Fibroblast of lung (primary cell): ENCODE results near the gene EEFSEC. TPM values are rescaled to one million over a fixed set of nuclear protein-coding genes. Genes with fewer than 3 reads are reported as not detected.
A peak's percentile ranks its signal among the peaks of the same experiment; 100 is the strongest.

Source experiments
- DNase-seq, 2 donors: peaks; one replicate each; pipeline versions ENCODE4 v3.0.0 to v3.0.0-alpha.2; 2010; ENCODE audit warnings: low read depth in 2 of 2
- H2AFZ ChIP-seq: 2 replicates; pipeline ENCODE4 v1.5.1; 2012; ENCODE audit warnings: low read length, control low read depth, inconsistent platforms
- H3K27ac ChIP-seq: 2 replicates; pipeline ENCODE4 v1.5.1; 2011; ENCODE audit warnings: low read length, control low read depth; ENCODE audit not compliant: insufficient read depth
- H3K27me3 ChIP-seq: 2 replicates; pipeline ENCODE4 v1.5.1; 2011; ENCODE audit warnings: mild to moderate bottlenecking, low read length; ENCODE audit not compliant: control insufficient read depth, insufficient read depth
- H3K36me3 ChIP-seq: 2 replicates; pipeline ENCODE4 v1.5.1; 2011; ENCODE audit warnings: low read length; ENCODE audit not compliant: control insufficient read depth, insufficient read depth
- H3K4me1 ChIP-seq: 2 replicates; pipeline ENCODE4 v1.5.1; 2011; ENCODE audit warnings: low read length; ENCODE audit not compliant: control insufficient read depth, insufficient read depth; ENCODE audit errors: extremely low read depth
- H3K4me2 ChIP-seq: 2 replicates; pipeline ENCODE4 v1.5.1; 2011; ENCODE audit warnings: low read length, control low read depth; ENCODE audit not compliant: insufficient read depth; ENCODE audit errors: extremely low read depth
- H3K4me3 ChIP-seq, 4 experiments: fragments of 200-600 bp in 1 of 4; sonication (generic) in 1 of 4; replicated peaks in 1 of 4; 2 replicates each; pipeline ENCODE4 v1.5.1; 2011 to 2016; ENCODE audit warnings: low read length in 4 of 4, low read depth in 3 of 4, mild to moderate bottlenecking in 3 of 4, control low read depth in 2 of 4, inconsistent platforms in 1 of 4, mixed read lengths in 1 of 4; ENCODE audit not compliant: insufficient read depth in 1 of 4; ENCODE audit errors: control extremely low read depth in 1 of 4
- H3K79me2 ChIP-seq: 2 replicates; pipeline ENCODE4 v1.5.1; 2012; ENCODE audit warnings: mild to moderate bottlenecking, low read length, inconsistent platforms; ENCODE audit not compliant: control insufficient read depth, insufficient read depth
- H3K9ac ChIP-seq: 2 replicates; pipeline ENCODE4 v1.5.1; 2011; ENCODE audit warnings: mild to moderate bottlenecking, low read length, control low read depth; ENCODE audit not compliant: insufficient read depth
- H3K9me3 ChIP-seq: 2 replicates; pipeline ENCODE4 v1.5.1; 2012; ENCODE audit warnings: low read depth, low read length; ENCODE audit not compliant: control insufficient read depth, insufficient read depth
- H4K20me1 ChIP-seq: 2 replicates; pipeline ENCODE4 v1.5.1; 2011; ENCODE audit warnings: low read length; ENCODE audit not compliant: control insufficient read depth, insufficient read depth; ENCODE audit errors: extremely low read depth
- CTCF ChIP-seq, 2 donors: IDR thresholded peaks in 1 of 2; conservative IDR thresholded peaks in 1 of 2; 1 replicate in 1 of 2; 2 replicates in 1 of 2; pipeline ENCODE4 v1.5.1; 2011 to 2012; ENCODE audit warnings: low read length in 2 of 2, control low read depth in 1 of 2, inconsistent platforms in 1 of 2, low read depth in 1 of 2, mild to moderate bottlenecking in 1 of 2
- EZH2 ChIP-seq: IDR thresholded peaks from 2 replicates; pipeline ENCODE4 v1.5.1; 2012; ENCODE audit warnings: low read length, control low read depth, mild to moderate bottlenecking; ENCODE audit errors: missing control alignments
- polyA plus RNA-seq, 2 donors: library from polyadenylated mRNA; depleted of rRNA in 1 of 2; stranded (reverse) in 1 of 2; unstranded in 1 of 2; fragments of >200 nt; gene quantifications; 2 replicates each; pipeline ENCODE4 v1.2.1, GENCODE V29; 2011 to 2012; ENCODE audit warnings: missing spikeins in 1 of 2
- total RNA-seq: library from RNA; depleted of rRNA; stranded (reverse); fragments of >200 nt; gene quantifications from 2 replicates; pipeline ENCODE4 v1.2.1, GENCODE V29; 2014

Gene EEFSEC
- total and polyA plus RNA-seq, 2 donors (not counting 1 experiment from before 2014, with no cell fraction given): 2.6 to 5.0 TPM

GRCh38 chr3:128431803-128432300 lies 278.6 kb downstream of the EEFSEC start:
- H3K36me3 ChIP-seq: no peaks in the 10 kb centered on the region
- no peaks in the 10 kb centered on the region for H3K79me2 ChIP-seq
- no peak overlapping the region for H3K4me3 ChIP-seq
- H3K4me2 ChIP-seq: no peak overlapping the region
- no peaks in the 10 kb centered on the region for H3K9me3 ChIP-seq
- peaks cover 45% of the 10 kb centered on the region for H3K27me3 ChIP-seq
- H3K27ac ChIP-seq: no peak overlapping the region
- no peaks in the 10 kb centered on the region for H3K4me1 ChIP-seq
- no peak for TF ChIP-seq CTCF (conservative IDR thresholded peaks at IDR 0.05 in 1 of 2, IDR thresholded peaks at IDR 0.05 in 1 of 2; ENCODE audit: low read depth in 1 of 2, low read length in 2 of 2)
- no peak for TF ChIP-seq EZH2
- H2AFZ ChIP-seq: no peak overlapping the region
- no peak for DNase-seq
- no peaks in the 10 kb centered on the region for H4K20me1 ChIP-seq
- H3K9ac ChIP-seq: no peak overlapping the region

DNA sequence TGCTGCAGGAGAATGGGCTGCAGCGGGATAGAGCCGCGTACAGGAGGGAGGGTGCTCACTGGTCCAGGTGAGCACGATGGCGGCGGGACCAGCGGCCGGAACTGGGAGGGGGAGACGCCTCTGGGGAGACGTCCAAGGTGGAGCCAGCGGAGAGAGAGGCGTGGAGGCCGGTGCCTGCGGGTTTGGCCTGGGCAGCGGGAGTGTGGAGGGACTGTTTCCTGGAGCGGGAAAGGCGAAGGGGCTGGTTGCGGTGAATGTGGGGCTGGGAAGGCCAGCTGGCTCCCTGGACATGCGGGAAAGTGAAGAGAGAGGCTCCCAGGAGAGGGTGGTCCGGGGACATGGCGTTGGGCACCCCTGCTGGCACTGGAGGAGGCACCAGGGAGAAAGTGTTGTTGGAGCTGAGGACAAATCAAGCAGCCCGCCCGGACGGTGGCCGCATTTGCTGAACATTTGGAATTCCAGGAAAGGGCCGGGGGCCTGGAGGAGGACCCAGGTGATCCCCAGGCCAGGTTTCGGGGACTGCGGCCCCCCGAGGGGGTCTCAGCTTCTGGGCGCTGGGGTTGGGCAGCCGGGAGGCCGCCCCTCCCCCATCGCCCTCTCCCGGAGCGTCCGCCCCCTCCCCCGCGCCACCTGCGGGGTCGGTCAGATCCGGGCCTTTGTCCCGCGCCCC lies 279.2 kb downstream of the EEFSEC start:
- Histone ChIP-seq H3K27ac (no peak overlapping the region), H3K9ac (no peak overlapping the region), H3K9me3 (no peaks in the 10 kb centered on the region), H3K27me3 (peaks cover 45% of the 10 kb centered on the region), H3K79me2 (no peaks in the 10 kb centered on the region), H3K36me3 (no peaks in the 10 kb centered on the region), H4K20me1 (no peaks in the 10 kb centered on the region), H3K4me3 (peak overlapping the region in 1 of 4 experiments; percentile 2), H2AFZ (no peak overlapping the region), H3K4me2 (no peak overlapping the region), H3K4me1 (no peaks in the 10 kb centered on the region)
- no peak for DNase-seq
- TF ChIP-seq EZH2 (peak; percentile 78), CTCF (conservative IDR thresholded peaks at IDR 0.05 in 1 of 2, IDR thresholded peaks at IDR 0.05 in 1 of 2; ENCODE audit: low read depth in 1 of 2, low read length in 2 of 2) (no peak)

GRCh38 chr3:128432971-128433836 lies 279.9 kb downstream of the EEFSEC start:
- Histone ChIP-seq H2AFZ (no peak overlapping the region), H3K27me3 (peaks cover 43% of the 10 kb centered on the region), H3K4me3 (no peak overlapping the region), H3K79me2 (no peaks in the 10 kb centered on the region), H3K4me2 (no peak overlapping the region), H3K36me3 (no peaks in the 10 kb centered on the region), H4K20me1 (no peaks in the 10 kb centered on the region), H3K9me3 (no peaks in the 10 kb centered on the region), H3K9ac (no peak overlapping the region), H3K4me1 (no peaks in the 10 kb centered on the region), H3K27ac (no peak overlapping the region)
- TF ChIP-seq EZH2 (peak; percentile 82), CTCF (conservative IDR thresholded peaks at IDR 0.05 in 1 of 2, IDR thresholded peaks at IDR 0.05 in 1 of 2; ENCODE audit: low read depth in 1 of 2, low read length in 2 of 2) (no peak)
- no peak for DNase-seq
